Stimulated activated CD8-positive, alpha-beta memory T cell treated with anti-CD3 and anti-CD28 coated beads, Interleukin-4, amount 100 ng/mL, for 24 hours (primary cell): ENCODE measurements around the gene DNAJC6.

ENCODE experiments used
- DNase-seq: peaks from one replicate; pipeline ENCODE4 v3.0.0-alpha.2; 2020; ENCODE audit warnings: low read depth

DNAJC6 gene

DNA sequence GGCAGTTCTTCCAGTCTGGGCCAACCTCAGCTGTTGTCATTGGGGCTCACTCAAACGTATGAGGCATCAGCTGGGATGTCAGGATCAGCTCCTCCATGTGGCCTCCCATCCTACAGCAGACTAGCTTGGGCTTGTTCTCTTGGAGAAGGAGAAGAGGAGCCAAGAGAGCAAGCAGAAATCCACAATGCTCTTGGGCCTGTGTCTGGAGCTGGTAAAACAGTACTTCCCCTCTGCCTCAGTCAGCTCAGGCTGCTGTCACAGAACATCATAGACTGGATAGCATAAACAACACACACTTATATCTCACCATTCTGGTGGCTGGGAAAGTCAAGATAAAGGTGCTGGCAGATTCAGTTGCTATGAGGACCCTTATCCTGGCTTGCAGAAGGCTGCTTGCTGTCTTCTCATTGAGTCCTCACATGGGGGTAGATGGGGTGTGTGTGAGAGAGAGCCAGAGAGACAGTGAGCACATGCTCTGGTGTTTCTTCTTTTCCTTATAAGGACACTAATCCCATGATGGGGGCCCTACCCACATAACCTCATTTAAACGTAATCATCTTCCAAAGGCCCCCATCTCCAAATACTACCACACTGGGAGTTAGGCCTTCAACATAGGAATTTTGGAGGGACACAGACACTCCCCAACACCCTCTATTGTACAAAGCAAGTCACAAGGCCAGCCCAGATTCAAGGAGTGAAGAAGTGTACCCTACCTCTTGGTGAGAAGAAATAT lies 16.3 kb upstream of the DNAJC6 start:
- no peak for DNase-seq

DNA sequence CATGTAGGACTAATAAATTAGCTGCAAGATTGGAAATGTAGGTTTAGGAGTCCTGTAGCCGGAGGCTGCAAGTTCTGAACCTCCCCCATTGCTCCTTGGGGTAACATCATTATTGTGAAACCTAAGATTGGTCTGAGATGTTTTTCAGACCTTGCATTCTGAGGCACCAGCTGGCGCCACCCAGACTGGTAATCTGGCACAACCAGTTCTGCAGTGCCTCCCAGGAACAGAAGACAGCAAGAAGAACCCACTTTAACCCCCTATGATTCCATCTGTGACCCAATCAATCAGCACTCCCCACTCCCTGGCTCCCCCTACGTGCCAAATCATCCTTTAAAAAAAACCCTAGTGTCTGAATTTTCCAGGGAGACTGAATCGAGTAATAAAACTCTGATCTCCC lies 11.6 kb upstream of the DNAJC6 start:
- no peak for DNase-seq

DNA sequence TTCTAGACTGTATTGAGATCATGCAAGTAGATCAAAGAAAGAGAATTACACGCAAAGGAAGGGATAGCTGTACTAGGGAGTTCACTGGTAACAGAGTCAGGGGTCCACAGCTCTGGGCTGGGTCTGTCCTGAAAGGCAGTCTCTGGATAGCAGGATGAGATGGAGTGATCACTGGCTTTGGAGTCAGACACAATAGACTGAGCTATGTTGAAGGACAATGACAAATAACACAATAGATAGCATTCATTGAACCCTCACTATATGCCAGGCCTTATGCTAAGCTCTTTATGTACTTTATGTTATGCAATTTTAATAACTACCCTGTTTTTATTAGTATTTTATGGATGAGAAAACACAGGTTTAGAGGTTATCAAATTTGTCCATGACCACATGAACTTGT lies 10.0 kb upstream of the DNAJC6 start:
- DNase-seq: no peak

DNA sequence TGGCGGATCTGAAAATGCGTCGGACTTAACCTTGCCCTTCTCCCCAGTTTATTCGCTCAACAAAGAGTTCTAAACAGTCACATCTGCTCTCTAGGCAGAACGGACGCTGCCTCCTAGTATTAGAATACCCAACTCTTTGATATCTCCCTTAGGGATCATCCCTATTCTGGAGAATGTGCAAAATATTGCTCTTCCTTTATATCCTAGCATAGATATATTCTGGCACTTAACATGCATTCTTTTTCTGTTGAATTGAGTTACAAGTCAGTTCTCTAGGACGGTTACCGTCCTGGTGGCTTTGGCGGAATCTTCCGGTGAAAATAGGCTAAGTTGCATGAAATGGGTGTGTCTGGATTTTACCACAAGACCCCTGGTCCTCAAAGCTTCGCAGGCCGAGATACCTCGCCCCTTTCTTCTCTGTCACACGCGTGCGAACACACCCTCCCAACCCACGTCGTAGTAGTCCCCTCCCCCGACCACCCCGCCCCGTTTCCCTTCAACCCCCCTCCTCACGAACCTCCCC lies 501 bp upstream of the DNAJC6 start:
- DNase-seq: no peak

DNA sequence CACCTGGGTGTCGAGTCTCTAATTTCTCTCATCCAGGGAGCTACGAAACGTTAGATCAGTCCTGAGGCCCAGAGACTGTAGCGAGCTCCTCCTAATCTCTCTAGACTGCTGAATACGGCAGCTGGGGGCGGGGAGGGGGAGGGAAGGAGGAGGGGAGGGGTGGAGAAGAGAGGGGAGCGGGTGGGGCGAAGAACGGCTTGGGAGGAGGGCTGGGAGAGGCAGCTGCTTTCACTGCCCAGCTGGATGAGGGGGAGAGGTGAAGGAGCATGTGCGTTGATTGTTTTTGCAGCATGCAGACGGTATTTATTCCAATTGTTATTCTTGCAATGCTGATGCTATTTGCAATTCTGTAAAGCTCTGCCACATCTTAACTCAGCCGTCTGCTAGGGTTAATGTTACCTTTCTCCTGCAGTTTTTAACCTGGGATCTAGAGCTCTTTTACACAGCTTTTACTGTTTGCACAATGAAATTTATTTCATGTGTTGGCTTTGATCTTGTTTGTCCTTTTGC lies 790 bp downstream of the DNAJC6 start:
- DNase-seq: no peak

DNA sequence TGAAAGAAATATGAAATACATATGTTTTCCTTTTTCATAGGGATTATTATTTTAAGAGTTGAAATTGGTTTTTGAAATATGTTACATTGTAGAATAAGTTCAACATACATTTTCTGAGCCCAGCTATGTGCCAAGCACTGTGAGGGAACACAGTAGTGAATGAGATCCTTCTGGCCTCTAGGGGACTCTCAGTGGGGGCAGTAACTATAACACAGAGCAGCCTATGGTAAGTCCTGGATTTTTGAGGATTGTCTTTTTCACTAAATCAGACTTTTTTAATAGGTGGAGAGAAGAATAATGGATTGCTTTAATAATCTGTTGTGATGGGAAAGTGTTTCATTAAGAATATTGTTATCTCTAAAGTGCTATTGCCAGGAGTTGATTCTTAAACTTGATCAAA lies 2.4 kb downstream of the DNAJC6 start:
- DNase-seq: no peak

DNA sequence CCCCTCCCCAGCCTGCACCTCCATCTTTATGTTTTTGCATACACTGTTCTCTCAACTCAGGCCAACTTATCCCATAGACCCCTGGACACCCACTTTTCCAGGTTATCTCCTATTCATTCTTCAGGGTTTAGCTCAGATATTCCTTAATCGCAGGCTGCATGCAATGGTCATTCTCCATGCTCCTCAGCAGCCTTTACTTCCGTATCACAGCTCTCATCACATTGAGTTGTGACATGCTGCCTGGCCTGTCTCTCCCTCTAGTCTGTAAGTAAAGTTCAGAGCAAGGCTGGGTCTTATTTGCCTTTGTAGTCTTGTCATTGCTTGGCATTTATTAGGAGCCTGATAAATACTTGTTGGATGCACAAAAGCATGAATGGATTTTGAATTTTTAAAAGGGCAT lies 6.9 kb downstream of the DNAJC6 start:
- no peak for DNase-seq

DNA sequence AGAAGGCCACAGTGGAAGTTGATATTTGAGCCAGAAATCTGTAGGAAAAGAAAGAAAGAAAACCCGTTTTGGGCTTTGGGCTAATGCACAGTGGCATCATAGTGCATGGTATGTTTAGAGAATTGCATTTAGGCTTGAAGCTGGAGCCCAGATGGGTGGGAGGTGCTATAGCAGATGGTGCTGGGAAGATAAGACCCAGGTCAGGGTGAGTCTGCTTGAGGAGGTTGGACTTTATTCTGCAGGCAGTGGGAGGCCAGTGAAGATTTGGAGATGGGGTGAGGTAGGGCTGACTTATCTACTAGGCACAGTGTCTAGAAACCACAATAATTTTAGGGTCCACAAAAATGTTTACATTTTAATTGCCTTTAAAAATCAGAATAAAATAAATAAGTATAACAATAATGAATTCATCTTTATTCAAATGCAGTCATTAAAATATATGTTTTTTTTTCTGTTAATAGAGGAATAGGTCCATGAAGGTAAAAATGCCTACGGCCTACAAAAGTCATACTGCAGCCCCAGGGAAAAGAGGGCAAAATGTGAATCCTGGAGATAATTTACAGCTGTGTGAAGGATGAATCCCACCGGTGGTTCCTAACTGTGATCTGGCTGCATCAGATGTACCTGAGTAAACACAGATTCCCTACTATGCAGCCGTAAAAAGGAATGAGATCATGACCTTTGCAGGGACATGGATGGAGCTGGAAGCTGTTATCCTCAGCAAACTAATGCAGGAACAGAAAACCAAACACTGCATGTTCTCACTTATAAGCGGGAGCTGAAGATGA lies 8.7 kb downstream of the DNAJC6 start:
- no peak for DNase-seq

DNA sequence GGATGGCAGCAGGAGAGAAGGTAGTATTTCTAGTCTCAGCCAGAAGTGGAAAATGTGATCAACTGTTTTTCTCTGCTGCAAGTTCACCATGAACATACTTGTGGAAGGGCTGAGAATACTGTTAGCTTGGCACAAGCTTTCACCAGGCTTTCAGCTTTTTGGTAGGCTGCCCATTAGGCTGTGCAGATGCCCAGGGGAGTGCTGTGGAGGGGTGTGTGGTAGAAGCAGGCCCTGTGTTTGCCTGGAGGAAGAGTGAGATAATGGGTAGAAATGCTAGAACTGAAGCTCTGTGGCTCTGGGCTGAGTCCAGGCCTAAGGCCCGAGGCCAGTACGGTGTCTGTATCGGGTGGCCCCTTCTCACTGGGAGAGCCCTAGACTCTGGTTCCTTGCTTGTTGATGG lies 9.8 kb downstream of the DNAJC6 start:
- DNase-seq: no peak

DNA sequence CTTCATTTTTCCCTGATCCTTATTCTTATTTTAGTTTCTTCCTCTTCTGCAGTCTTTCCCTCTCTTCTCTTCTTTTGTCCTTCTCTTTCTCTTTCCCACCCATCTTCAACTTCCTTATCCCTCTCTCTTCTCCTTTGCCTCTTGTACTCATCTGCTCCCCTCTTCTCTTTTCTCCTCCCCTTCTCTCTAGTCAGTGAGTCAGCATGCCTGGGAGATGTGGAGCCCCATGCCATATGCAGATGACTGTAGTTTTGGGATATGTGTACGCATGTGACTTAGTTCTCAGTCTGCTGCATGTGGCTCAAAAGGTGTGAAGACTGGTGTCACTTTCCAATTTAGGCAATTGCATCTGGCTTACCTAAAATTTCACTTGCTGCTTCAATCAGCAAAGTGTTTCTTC lies 10.4 kb downstream of the DNAJC6 start:
- no peak for DNase-seq

DNA sequence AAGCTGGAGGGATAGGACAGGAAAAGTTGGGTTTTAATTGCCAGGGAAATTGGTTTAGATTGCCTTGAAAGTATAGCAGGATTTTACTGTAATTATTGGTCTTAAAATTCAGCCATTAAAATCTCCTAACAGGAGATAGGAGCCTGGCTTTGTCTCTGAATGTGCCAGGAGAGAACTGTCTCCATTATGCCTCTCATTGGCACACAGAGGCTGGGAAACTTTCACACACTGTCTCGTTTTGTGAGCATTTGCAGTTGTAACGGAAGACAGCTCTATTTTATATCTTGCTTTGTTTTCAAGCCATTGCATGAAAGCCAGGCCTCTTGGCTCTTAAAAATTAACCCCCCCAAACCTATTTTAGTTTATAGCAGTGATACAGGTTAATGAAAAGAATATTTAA lies 12.5 kb downstream of the DNAJC6 start:
- no peak for DNase-seq

DNA sequence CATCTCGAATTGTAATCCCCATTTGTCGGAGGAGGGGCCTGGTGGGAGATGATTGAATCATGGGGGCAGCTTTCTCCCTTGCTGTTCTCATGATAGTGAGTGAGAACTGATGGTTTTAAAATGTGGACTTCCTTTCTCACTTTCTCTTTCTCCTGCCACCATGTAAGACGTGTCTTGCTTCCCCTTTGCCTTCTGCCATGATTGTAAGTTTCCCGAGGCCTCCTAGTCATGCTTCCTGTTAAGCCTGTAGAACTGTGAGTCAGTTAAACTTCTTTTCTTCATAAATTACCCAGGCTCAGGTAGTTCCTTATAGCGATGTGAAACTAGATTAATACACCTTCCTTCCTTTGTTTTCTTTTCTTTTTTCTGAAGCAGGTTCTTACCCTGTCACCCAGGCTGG lies 13.9 kb downstream of the DNAJC6 start:
- no peak for DNase-seq

DNA sequence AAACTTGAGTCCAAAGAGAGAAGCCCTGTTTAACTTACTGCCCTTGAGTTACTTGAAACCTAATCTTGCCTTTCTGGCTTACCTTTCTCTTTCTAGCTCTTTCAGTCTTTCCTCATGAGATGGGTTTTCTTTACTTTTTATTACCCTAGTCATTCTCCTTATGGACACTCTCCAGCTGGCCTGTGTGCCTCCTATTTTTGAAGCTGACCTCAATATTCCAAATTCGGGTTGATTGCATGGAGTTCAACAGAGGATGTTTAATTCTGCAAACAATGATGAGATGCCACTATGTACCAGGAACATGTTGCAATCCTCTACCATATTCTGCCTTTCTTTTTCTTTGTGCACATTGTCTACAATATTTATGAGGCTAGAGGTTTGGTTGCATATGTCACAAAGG lies 20.7 kb downstream of the DNAJC6 start:
- DNase-seq: no peak

DNA sequence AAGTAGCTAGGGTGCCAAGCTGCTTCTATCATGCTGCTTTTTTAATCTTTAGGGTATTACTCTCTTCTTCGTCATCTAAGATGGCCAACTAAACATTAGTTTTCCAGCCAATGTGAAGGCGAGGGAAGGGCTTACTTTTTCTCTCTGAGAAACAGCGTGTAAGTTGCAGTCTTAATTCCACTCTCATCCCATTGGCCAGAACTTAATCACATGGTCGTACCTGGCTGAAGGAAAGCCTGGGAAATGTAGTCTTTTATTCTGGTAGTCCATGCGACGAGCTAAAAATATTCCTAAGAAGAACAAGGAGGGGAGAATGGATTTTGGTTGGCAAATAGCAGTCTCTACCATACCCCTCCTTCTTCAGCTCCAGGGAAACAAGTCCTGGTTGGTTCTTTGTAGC lies 21.5 kb downstream of the DNAJC6 start:
- DNase-seq: no peak

DNA sequence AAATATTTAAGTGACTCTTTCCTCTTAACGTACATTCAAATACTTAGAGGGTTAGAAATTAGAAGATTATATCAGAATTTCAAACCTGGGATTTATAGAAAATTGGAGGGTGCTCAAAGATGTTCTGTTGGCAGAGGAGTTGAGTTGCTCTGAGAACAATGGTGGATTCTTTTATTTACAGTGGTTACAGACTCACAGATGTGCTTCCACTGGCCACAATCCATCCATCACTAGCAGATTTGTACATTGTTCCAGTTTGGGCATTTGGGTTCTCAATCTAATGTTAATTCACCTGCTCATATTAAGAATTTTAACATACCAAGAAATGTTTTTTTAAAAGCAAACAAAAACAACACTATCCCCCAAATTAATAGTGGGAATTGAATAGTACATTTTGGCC lies 23.5 kb downstream of the DNAJC6 start:
- DNase-seq: no peak

DNA sequence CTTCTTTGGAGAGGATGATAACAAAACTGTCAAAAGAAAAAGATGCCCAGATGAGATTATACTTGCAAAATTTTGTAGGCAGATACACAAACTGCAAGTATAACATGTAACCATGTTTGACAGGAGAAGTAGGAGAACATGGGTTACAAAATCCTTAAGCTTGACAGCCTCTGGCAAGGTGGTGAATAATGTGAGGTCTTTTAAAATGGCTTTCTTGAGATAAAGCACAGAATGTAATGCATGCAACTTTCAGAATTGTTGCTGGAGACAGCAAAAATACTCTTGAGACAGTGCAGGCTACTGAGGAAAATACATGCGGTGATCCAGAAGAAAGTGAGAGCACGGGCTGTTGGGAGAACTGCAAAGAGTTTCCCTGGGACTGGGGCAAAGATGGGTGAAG lies 24.7 kb downstream of the DNAJC6 start:
- DNase-seq: no peak

DNA sequence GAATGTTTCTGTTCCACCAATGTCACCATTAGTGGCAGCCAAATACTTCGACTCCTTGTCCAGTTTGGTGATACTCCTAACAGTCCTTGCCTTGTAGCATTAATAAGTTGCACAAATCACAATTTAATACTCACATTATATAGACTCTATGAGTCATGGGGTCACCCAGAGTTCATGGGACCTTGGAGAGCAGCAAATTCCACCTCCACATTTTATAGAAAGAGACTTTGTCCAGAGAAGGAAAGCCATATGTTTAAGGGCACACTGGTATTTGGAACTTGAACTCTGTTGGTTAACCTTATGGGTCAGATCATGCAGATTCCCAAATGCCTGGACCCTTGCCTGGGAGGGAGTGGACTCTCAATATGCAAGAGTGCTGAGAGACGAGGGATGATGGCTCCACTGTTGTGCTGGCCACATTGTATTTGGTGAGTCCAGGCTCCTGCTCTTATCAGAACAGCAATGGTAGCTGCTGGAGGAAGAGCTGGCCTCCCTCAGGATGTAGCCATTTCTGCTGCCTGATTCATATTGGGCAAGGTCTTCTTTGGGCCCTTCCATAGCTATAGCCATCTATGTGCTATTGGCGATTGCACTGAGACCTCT lies 30.6 kb downstream of the DNAJC6 start:
- DNase-seq: no peak

DNA sequence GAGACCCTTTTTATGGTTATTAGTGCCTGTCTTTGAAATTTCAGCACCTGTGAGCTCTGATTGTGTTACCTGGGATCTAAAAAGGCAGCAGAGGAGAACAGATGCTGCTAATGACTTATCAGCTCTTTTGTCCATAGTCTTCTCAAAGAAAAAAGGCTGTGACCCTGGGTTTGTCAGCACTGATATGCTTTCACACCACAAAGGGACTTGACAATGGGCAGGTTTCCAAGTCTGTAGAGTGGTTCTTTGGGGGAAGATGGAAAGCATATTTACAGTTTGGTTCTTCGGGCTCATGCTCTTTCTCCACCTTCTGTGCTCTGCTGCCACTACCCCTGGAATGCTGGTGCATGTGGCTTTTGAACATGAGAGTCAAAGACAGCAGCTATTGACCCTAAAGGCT lies 32.0 kb downstream of the DNAJC6 start:
- no peak for DNase-seq

DNA sequence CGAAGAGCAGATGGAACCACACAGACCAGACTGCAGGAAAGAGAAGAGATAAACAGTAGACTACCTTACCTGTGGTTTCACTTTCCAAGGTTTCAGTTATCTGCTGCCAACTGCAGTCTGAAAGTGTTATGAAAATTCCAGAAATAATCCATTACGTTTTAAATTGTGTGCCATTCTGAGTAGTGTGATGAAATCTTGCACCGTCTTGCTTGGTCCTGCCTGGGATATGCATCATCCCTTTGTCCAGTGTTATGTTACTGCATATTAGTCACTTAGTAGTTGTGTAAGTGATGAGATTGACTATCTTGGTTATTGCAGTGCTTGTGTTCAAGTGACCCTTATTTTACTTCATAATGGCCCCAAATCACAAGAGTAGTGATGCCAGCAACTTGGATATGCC lies 33.9 kb downstream of the DNAJC6 start:
- no peak for DNase-seq

DNA sequence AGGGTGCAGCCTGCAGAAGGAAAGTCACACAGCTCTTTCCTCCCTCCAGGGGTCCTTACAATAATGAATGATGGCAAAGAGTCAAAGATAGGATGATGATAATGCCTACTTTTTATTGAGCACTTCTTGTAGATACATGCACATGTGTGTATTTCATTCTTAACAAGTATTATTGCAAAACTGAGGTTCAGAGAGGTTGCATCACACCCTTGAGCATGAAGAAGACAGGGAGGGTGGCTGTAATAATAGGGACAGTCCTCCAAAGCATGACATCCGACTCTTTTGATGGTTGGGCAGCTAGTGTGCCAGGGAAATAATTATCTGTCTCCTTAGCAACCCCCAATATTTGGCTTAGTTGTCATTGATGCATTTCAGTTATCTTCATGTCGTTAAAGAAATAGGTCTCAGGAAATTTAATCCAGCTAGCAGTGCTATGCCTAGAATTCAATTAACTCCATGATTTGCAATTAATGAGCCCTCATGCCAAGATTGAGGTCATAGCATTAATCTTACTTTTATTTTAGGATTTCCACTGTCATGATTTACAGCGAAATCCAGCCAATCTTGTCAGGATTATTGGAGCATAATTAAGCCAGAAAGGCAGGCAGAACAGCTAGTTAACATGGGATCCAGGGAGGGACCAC lies 35.0 kb downstream of the DNAJC6 start:
- no peak for DNase-seq

DNA sequence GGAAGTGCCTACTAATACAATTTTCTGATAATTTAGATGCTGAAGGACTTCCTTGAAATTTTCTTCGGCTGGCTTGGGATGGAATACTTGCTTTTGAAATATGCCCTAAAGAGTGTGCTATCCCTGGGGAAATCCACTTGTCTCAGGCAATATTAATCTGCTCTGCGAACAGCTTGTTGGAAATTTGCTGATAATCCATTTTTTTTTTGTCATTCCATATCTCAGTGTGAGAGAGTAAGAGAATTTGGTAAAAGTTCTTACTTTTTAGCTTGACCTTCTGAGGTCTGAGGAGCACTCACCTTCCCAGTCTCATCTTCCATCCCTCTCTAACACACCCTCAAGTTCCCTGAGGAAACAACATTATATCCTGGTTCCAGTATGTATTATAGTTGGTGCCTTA lies 36.8 kb downstream of the DNAJC6 start:
- DNase-seq: no peak

DNA sequence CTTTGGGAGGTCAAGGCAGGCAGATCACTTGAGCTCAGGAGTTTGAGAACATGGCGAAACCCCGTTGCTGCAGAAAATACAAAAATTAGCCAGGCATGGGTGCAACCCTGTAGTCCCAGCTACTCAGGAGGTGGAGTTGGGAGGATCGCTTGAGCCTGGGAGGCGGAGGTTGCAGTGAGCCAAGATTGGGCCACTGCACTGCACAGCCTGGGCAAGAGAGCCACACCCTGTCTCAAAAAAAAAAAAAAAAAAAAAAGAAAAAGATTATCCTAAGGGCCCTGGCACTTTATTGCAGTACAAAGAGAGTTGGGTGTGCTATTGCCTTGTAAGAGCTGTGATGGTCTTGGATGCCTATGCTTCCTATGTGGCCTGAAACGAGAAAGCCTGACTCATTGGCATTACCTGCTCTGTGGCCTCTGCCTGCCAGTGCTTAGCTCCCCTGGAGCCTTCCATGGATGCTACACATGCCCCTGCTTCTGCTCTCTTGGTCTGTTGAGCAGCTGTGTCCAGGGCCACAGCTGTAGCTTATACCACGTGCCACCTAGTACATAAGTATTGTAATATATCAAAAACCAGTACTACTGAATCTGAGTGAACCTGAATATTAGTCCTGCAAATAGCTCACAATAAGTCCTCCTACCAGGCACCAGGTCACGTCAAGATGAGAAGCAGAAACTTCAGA lies 45.8 kb downstream of the DNAJC6 start:
- DNase-seq: no peak
